HG02970 (cell line): Measurements from ENCODE around the gene USH2A.

Source experiments
- ATAC-seq: cut with Tn5 transposase; IDR thresholded peaks from one replicate; pipeline ENCODE4 v1.9.1; 2021; ENCODE audit warnings: mild to moderate bottlenecking, moderate library complexity, moderate number of reproducible peaks; ENCODE audit not compliant: unreplicated experiment, low FRiP score

Gene USH2A

DNA sequence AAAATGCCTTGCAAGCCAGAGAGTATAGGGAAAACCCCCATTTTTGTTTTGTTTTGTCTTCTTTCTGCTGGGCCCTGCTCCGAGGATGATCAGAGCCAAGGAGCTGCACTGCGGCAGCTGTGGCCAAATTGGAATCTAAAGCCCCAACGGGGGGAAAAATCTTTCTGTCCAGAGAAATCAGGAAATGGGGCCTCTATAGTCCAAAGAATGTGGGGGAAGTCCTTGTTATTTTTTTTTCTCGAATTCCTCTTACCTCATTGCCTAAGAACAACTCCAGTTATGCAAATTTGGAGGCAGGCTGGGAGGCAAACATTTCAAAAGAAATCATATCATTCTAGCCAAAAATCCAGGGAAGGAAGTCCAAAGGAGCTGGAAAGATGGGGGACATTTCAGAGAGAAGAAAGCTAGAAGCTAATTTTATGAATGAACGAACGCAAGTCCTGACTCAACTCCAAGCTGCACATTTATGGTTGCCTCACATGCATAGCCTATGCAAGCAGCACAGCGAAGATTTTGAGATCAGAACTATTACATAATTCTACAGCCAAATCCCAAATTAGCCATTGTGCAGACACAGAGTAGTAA is 592.9 kb downstream of the USH2A start:
- no peak for ATAC-seq

GRCh38 chr1:215825056-215825455 is 598.2 kb downstream of the USH2A start:
- no peak for ATAC-seq

- ATAC-seq, result no peak
Measured at GRCh38 chr1:215824245-215824644, 599.0 kb downstream of the USH2A start.

GRCh38 chr1:215819114-215819513 is 604.1 kb downstream of the USH2A start:
- ATAC-seq, result no peak

DNA sequence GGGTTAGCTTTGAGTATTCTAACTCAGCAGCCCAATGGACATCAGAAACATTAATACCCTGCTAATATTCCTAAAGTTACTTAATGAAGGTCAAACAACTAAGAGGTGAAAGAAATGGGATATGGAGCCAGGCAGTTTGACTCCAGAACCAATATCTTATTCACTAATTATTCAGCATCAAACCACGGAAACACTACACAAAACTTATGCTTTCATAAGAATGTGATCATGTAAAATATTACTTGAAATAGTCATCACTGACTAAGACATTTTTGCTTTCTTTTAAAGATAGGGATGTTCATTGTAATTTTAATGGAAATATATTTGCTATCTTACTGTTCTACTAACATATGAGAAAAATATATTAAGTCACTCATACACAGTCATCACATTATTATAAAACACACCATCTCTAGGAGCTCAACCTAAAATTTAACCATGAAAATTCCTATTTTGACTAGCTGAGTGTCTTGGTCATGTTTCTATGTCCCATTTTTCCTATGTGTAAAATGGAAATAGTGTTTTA is 615.3 kb downstream of the USH2A start:
- no peak for ATAC-seq

DNA sequence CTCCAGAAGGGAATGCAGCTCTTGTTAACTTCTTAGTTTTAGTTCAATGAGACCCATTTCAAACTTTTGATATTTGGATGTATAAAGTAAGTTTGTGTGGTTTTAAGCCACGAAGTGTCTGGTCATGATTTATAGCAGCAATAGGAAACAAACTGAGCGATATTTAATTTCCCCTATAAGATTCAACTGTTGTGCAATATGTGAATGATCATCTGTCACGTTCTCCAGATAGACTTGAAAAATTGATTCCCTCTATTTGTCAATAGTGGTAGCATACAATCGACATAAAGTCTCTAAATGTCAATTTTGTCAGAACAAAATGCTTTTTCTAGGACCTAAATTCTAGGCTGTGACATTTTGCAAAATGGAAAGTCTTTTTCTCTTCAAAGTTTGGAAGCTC is 616.0 kb downstream of the USH2A start:
- ATAC-seq, result no peak

- ATAC-seq, result no peak
Measured at GRCh38 chr1:215797859-215798258, 625.4 kb downstream of the USH2A start.

DNA sequence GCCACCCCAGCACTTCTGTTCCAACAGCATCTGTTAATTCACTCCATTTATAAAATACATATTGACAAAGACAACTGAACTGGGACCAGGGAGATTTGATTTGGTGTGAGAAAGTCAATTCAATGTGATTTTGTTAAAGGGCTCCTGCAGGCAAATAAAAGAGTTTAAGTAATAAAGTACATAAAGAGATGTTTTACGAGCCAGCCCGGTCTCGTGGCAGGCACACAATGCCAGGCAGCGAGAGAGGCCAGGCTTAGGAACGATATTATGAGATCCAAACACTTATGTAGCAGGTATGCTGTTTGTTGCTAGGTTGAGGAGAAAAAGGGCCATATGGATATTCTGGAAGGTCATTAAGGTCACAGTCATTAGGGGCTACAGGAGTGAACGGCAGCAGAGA is 629.1 kb downstream of the USH2A start:
- ATAC-seq, result no peak

DNA sequence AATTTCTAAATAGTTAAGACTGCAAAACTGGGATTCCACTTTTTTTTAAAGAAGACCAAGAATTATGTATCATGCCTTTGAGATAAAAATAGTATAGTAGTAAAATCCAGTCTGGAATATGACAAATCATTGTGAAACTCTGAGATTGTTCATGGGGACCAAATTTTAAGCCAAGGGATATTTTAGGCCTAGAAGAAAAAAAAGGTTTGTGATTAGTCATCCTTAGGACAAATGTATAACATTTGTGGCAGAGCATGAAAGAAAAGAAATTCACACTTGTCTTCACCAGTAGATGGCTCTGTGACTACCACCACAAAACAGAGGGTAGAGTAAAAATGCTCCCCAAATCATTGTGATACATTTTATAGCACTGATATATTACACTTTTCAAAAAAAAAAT is 630.1 kb downstream of the USH2A start:
- no peak for ATAC-seq

DNA sequence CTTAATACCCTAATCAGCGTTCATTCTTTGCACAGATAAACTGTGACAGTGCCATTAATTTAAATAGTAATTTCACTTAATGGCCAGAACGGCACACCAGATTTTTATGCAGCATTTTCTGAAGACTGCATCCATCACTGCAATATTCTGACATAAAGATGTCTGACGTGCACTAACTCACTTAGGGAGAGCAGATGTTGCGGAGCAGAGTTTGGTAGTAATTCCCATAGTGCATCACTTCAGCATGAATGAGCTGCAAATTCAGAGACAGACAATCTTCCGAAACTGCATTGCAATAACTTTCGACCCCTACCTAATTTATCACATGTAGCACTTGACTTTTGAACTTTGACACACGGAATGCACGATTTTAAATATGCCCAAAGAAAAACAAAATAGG is 630.8 kb downstream of the USH2A start:
- ATAC-seq, result no peak

DNA sequence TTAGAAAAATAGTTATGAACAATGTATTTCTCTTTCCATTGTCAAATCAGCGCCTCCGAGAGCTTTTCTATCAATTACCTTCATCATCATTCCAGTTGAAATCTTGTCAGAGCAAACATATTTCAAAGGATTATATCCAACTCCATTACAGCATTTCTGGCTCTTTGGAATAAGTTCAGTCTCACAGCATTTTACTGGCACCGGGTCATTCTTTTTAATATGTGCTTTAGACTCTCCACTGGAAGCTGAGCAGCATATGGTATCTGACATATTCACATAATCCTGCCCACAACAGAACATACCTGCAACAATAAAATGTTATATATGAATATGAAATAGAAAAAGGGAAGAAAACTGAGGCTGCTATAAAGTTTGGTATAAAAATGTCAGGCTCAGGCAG is 633.3 kb downstream of the USH2A start:
- ATAC-seq, result no peak

GRCh38 chr1:215786997-215787396 is 636.3 kb downstream of the USH2A start:
- no peak for ATAC-seq

- no peak for ATAC-seq
Measured at GRCh38 chr1:215780641-215781040, 642.6 kb downstream of the USH2A start.

- no peak for ATAC-seq
Measured at GRCh38 chr1:215780139-215780538, 643.1 kb downstream of the USH2A start.

GRCh38 chr1:215779729-215780128 is 643.5 kb downstream of the USH2A start:
- ATAC-seq, result no peak

- ATAC-seq, result no peak
Measured at GRCh38 chr1:215777370-215777925, 645.8 kb downstream of the USH2A start.

DNA sequence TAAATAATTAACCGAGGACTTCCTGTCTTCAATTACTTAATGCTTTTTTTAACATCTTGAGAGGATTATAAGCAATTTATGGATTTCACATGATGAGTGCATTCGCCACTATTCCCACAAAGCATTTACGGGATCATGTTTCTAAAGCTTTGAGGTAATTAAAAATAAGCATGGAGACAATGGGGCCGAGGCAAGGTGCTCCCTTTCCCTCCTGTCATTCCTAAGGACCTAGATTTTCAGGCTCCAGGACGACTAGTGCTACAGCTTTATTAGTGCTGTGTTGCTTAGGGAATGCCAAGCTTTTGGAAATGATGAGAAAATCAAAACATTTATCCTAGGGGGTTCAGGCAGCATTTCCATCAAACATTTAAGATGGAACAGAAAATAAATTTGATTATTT is 646.9 kb downstream of the USH2A start:
- ATAC-seq, result no peak

- ATAC-seq, result no peak
Measured at GRCh38 chr1:215772151-215772550, 651.1 kb downstream of the USH2A start.

DNA sequence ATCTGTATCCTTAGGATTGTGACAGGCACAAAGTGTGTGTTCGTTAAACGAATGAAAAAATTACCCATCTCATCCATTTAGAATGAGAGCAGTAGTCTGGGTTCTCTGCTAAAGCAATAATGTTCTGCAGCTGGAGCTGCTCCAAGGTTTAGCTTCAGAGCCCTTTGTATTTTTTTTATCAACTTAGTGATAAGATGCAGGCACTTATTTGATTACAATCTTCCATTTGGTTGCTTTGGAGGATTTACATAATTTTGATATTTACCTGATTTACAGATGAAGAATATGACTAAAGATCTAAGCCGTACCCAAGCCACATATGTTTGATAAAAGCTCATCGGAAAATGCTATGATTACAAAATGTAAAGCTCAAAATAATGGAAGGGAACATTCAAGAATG is 654.9 kb downstream of the USH2A start:
- ATAC-seq, result no peak

- ATAC-seq, result no peak
Measured at GRCh38 chr1:215767761-215768160, 655.5 kb downstream of the USH2A start.

GRCh38 chr1:215766521-215766920 is 656.7 kb downstream of the USH2A start:
- no peak for ATAC-seq

- no peak for ATAC-seq
Measured at GRCh38 chr1:215765833-215766232, 657.4 kb downstream of the USH2A start.

- ATAC-seq, result no peak
Measured at GRCh38 chr1:215761446-215761845, 661.8 kb downstream of the USH2A start.
